ENCODE data around the gene SERPINI1.

Gene SERPINI1

GRCh38 chr3:167829071-167829470, 93.5 kb downstream of the SERPINI1 start:
- no peak for TF ChIP-seq CTCF (conservative IDR thresholded peaks at IDR 0.05; ENCODE audit: low read depth, low read length)
- peak; percentile 1 for DNase-seq (ENCODE audit: low read depth)
- no peak overlapping the region for H3K4me3 ChIP-seq (ENCODE audit: low read depth, low read length)

- DNase-seq (ENCODE audit: low read depth) = no peak
- H3K4me3 ChIP-seq (ENCODE audit: low read depth, low read length) = no peak overlapping the region
- no peak for TF ChIP-seq CTCF (conservative IDR thresholded peaks at IDR 0.05; ENCODE audit: low read depth, low read length)
Measured at GRCh38 chr3:167830007-167830406, 94.5 kb downstream of the SERPINI1 start.

- no peak for TF ChIP-seq CTCF (conservative IDR thresholded peaks at IDR 0.05; ENCODE audit: low read depth, low read length)
- no peak overlapping the region for H3K4me3 ChIP-seq (ENCODE audit: low read depth, low read length)
- no peak for DNase-seq (ENCODE audit: low read depth)
Measured at GRCh38 chr3:167835359-167835758, 99.8 kb downstream of the SERPINI1 start.

- no peak overlapping the region for H3K4me3 ChIP-seq (ENCODE audit: low read depth, low read length)
- no peak for TF ChIP-seq CTCF (conservative IDR thresholded peaks at IDR 0.05; ENCODE audit: low read depth, low read length)
- no peak for DNase-seq (ENCODE audit: low read depth)
Measured at GRCh38 chr3:167835953-167836352, 100.4 kb downstream of the SERPINI1 start.

GRCh38 chr3:167837466-167837865, 101.9 kb downstream of the SERPINI1 start:
- peak; percentile 5 for DNase-seq (ENCODE audit: low read depth)
- H3K4me3 ChIP-seq (ENCODE audit: low read depth, low read length) = no peak overlapping the region
- TF ChIP-seq CTCF (conservative IDR thresholded peaks at IDR 0.05; ENCODE audit: low read depth, low read length) = peak; percentile 3

- DNase-seq (ENCODE audit: low read depth) = no peak
- no peak for TF ChIP-seq CTCF (conservative IDR thresholded peaks at IDR 0.05; ENCODE audit: low read depth, low read length)
Measured at GRCh38 chr3:167839460-167840134, 104.1 kb downstream of the SERPINI1 start.

GRCh38 chr3:167840247-167840646, 104.7 kb downstream of the SERPINI1 start:
- TF ChIP-seq CTCF (conservative IDR thresholded peaks at IDR 0.05; ENCODE audit: low read depth, low read length) = no peak
- no peak for DNase-seq (ENCODE audit: low read depth)

More at GRCh38 chr3:167839460-167840134, 104.1 kb downstream of the SERPINI1 start:
- no peak overlapping the region for H3K4me3 ChIP-seq (ENCODE audit: low read depth, low read length)

More at GRCh38 chr3:167840247-167840646, 104.7 kb downstream of the SERPINI1 start:
- no peak overlapping the region for H3K4me3 ChIP-seq (ENCODE audit: low read depth, low read length)

Measured in choroid plexus epithelial cell (primary cell).